NCI-H128 (cell line): ENCODE measurements around the gene NCK2.
"Not testable (repeated sequence)": the region's sequence is repeated elsewhere in the genome, so short reads cannot be mapped to it uniquely, and the experiment has no call there.

Experiments
- DNase-seq: peaks from one replicate; lab custom pipeline; 2025; ENCODE audit not compliant: unreplicated experiment; lab: John Stamatoyannopoulos, UW

NCK2 gene

DNA sequence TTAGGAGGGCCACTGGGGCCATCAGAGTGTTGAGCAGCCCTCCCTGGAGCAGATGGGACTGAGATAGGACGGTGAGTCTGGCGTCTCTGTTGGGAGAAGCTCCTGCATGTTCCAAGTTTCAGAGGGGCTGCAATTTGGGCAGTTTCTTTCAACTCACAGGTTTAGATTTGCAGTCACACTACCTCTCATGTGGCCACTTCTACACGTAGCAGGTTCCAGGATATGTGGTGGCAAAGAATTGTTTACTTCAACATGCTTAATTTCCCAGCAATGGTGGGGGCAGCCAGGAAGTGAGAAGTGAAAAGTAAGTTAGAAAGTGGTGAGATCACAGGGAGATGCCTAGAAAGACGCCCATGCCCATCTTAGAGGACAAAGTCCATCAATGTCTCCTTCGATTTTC is 9.3 kb downstream of the NCK2 start:
- no peak for DNase-seq

GRCh38 chr2:105754994-105755393 is 10.3 kb downstream of the NCK2 start:
- no peak for DNase-seq

- no peak for DNase-seq
Observed at GRCh38 chr2:105755895-105756294, 11.2 kb downstream of the NCK2 start.

- no peak for DNase-seq
Observed at GRCh38 chr2:105756435-105756834, 11.7 kb downstream of the NCK2 start.

GRCh38 chr2:105756865-105757264 is 12.2 kb downstream of the NCK2 start:
- not testable (repeated sequence) for DNase-seq

GRCh38 chr2:105757433-105757832 is 12.7 kb downstream of the NCK2 start:
- DNase-seq, result no peak

DNA sequence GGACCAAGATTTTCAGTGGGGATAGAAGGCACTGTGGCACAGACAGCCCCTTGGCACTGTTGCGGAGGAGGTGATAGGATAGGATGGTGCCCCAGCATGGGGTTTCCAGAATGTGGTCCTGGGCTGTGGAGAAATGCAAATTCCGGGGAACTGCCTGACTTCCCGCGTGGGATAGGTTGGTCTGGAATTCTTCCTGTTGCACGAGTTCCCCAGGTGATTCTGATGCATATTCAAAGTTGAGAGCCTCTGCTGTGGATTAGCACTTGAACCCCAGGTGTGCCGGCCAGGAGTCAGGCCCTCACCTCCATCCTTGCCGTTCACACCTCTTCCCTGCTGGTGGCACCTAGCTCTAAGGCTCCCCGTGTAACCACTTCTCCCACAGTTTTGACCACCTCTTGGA is 15.5 kb downstream of the NCK2 start:
- DNase-seq, result no peak

GRCh38 chr2:105760639-105761337 is 16.1 kb downstream of the NCK2 start:
- DNase-seq, result no peak

- DNase-seq, result no peak
Observed at GRCh38 chr2:105761931-105762515, 17.3 kb downstream of the NCK2 start.

- DNase-seq, result no peak
Observed at GRCh38 chr2:105763076-105763475, 18.4 kb downstream of the NCK2 start.

DNA sequence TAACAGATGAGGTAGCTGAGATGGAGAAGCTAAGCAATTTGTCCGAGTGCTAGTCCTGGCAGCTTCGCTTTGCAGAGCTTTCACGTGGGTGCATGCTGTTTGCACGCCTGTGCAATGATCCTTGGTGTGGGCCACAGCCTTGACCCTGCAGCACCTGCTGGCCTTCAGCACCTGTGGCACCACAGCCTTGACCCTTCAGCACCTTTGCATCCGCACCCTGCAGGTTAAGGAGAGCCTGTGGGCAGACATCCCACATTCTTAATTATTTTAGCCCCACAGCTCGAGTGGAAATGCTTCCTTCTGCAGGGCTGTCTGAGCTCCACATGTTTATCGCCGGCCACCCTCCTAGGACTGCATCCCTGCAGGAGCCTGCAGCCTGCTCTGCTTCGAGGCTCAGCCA is 19.3 kb downstream of the NCK2 start:
- DNase-seq, result no peak

DNA sequence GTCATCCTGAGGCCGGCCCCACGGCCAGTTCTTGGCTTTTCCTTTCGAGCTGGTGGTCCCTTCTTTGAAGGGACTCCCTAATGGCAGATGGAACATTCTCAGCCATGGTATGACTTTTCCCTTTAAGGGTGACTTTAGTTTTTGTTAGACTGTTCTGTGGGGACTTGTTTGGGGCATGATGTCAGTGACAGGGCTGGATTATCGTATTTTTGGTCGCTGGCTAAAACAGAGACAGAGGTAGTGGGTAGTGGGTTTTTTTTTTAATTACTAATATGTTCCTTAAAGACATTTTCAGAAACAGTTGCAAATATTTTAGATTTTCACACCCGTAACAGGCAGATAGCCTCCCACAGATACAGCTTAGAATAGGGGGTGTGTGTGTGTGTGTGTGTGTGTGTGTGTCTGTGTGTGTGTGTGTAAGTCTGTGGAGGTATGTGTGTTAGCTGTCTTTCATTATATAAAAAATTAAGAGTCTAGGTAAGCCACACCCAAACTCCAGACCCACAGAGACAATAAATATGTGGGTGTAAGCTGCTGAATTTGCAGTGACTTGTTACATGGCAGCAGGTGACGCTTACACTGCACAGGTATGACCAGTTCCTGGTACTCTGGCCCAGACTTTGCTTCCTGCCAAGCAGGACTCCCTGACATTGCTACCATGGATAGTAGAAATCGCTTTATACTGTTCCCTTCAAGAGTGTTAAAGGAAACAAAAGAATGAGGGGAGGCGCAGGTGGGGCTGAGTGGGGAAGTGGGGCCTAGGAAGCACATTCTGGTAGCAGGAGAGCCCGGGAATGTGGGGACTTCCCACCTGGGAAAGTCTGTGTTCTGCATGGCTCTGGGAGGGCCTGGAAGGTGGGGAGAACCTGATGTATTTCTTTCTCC is 20.9 kb downstream of the NCK2 start:
- DNase-seq, result no peak

GRCh38 chr2:105766300-105766866 is 21.7 kb downstream of the NCK2 start:
- no peak for DNase-seq

GRCh38 chr2:105768176-105768575 is 23.5 kb downstream of the NCK2 start:
- no peak for DNase-seq

GRCh38 chr2:105768961-105769452 is 24.3 kb downstream of the NCK2 start:
- no peak for DNase-seq

DNA sequence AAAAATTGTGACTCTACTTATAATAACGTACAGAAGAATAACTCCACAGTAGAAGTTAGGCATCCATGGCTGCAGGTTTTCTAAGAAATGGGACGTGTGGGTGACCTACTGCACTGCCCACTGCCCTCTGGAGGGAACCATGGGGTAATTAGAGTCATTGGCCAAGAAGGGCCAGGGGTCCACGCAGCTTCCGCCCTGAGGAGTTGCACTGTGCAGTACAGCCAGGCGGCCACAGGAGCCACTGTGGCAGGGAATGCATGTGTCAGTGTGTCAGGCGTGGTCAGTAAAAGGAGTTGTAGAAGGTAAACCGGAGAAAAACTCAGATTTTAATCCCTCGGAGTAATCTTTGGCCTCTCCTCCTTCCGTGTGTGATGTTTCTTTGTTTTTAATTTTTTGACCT is 24.8 kb downstream of the NCK2 start:
- DNase-seq, result no peak

- no peak for DNase-seq
Observed at GRCh38 chr2:105770149-105770548, 25.4 kb downstream of the NCK2 start.

- not testable (repeated sequence) for DNase-seq
Observed at GRCh38 chr2:105771291-105771690, 26.6 kb downstream of the NCK2 start.

DNA sequence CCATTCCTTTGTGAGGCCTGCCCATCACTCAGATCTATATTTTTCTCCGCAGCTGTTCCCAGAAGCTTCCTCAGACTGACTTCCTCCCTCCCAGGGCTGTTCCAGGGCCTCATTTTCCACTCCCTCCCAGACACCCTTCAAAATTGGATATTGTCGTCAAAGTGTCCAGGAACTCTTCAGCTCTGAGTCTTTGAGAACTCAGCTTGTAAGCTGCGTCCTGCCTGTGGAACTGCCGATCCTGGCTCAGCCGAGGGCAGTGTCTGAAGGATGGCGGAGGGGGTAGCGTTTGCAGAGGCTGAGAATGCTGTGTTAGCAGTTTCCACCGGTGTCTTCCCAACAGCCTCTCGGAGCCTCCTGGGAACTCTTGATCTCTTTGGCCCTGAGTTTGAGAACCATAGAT is 27.1 kb downstream of the NCK2 start:
- DNase-seq, result no peak

DNA sequence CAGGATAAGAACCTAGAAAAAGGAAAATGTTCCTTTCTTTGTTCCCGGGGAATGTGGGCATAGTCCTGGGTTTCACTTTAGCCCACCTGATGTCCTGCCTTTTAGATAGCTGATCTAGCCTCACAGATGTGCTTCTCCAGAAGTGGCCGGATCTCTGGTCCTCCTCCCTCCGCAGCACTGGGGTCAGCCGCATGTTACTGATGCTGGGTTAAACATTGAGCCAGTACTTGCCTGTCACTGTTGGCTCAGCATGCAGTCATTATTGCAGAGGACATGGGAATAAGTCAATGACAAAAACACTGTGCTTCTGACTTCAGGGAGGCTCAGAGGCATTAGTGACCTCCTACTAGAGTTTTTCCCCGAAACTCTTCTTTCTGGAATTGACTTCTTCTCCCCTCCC is 27.6 kb downstream of the NCK2 start:
- no peak for DNase-seq

- no peak for DNase-seq
Observed at GRCh38 chr2:105773568-105773967, 28.9 kb downstream of the NCK2 start.
